SK-N-SH (cell line): ENCODE measurements around the gene ZC3H7B. TPM values are rescaled to one million over a fixed set of nuclear protein-coding genes. Genes with fewer than 3 reads are reported as not detected.

Source experiments
- CTCF ChIA-PET: fragments of 300-600, 350-600 bp; formaldehyde crosslinking; extraction: SDS; loops from one replicate; lab custom pipeline; 2021; lab: Yijun Ruan, JAX
- POLR2A ChIA-PET: fragments of 350-600 bp; sonication (Branson Sonifier 250); formaldehyde crosslinking; extraction: SDS; loops from one replicate; lab custom pipeline; 2020; ENCODE audit warnings: antibody characterized with exemption, inconsistent platforms; lab: Yijun Ruan, JAX
- DNase-seq: peaks from one replicate; pipeline ENCODE4 v3.0.0; 2012
- H2AFZ ChIP-seq: fragments of 200-600 bp; sonication (generic); 2 replicates; pipeline ENCODE4 v1.8.1; 2016; ENCODE audit warnings: antibody characterized with exemption, mild to moderate bottlenecking, low read depth
- H3F3A ChIP-seq: fragments of 200-600 bp; sonication (generic); replicated peaks from 2 replicates; pipeline ENCODE3; 2016; ENCODE audit warnings: antibody characterized with exemption, mild to moderate bottlenecking; ENCODE audit not compliant: insufficient read depth
- H3K27ac ChIP-seq, 2 experiments: fragments of 200-500 bp in 1 of 2; fragments of 200-600 bp in 1 of 2; sonication (Bioruptor generic) in 1 of 2; sonication (generic), shearing (Covaris generic) in 1 of 2; 2 replicates each; pipeline versions ENCODE4 v1.5.1 to v1.6.1; 2014 to 2016; ENCODE audit warnings: low read depth in 2 of 2, inconsistent platforms in 1 of 2, low read length in 1 of 2, mild to moderate bottlenecking in 1 of 2, mixed read lengths in 1 of 2
- H3K27me3 ChIP-seq: fragments of 200-600 bp; sonication (generic), shearing (Covaris generic); 2 replicates; pipeline ENCODE4 v1.6.1; 2016; ENCODE audit warnings: mixed run types; ENCODE audit not compliant: insufficient read depth
- H3K36me3 ChIP-seq, 2 experiments: fragments of 200-500 bp in 1 of 2; fragments of 200-600 bp in 1 of 2; sonication (Bioruptor generic) in 1 of 2; sonication (generic) in 1 of 2; replicated peaks in 1 of 2; 2 replicates each; pipeline versions ENCODE3 to v1.5.1; 2014 to 2016; ENCODE audit warnings: low read length in 1 of 2, mild to moderate bottlenecking in 1 of 2; ENCODE audit not compliant: insufficient read depth in 2 of 2, control insufficient read depth in 1 of 2
- H3K4me1 ChIP-seq, 2 experiments: fragments of 200-500 bp in 1 of 2; fragments of 200-600 bp in 1 of 2; sonication (Bioruptor generic) in 1 of 2; sonication (generic), shearing (Covaris generic) in 1 of 2; 2 replicates each; pipeline versions ENCODE4 v1.5.1 to v1.6.1; 2014 to 2016; ENCODE audit warnings: low read depth in 1 of 2, low read length in 1 of 2, mixed run types in 1 of 2; ENCODE audit not compliant: insufficient read depth in 2 of 2, control insufficient read depth in 1 of 2
- H3K4me2 ChIP-seq: fragments of 200-600 bp; sonication (generic), shearing (Covaris generic); 2 replicates; pipeline ENCODE4 v1.6.1; 2017; ENCODE audit warnings: mixed run types
- H3K4me3 ChIP-seq, 2 experiments: fragments of 200-500 bp in 1 of 2; fragments of 200-600 bp in 1 of 2; sonication (Bioruptor generic) in 1 of 2; sonication (generic), shearing (Covaris generic) in 1 of 2; 2 replicates each; pipeline versions ENCODE4 v1.5.1 to v1.8.1; 2014 to 2016; ENCODE audit warnings: low read depth in 2 of 2, inconsistent platforms in 1 of 2, low read length in 1 of 2, mild to moderate bottlenecking in 1 of 2, mixed read lengths in 1 of 2, moderate library complexity in 1 of 2
- H3K79me2 ChIP-seq: fragments of 200-600 bp; sonication (generic); 2 replicates; pipeline ENCODE4 v1.8.1; 2017; ENCODE audit warnings: mild to moderate bottlenecking; ENCODE audit not compliant: insufficient read depth
- H3K9ac ChIP-seq: fragments of 200-600 bp; sonication (generic); 2 replicates; pipeline ENCODE4 v1.6.1; 2017; ENCODE audit warnings: mixed run types
- H3K9me2 ChIP-seq: fragments of 200-600 bp; sonication (generic); 2 replicates; pipeline ENCODE4 v1.6.1; 2017; ENCODE audit warnings: mixed run types
- H3K9me3 ChIP-seq: fragments of 200-600 bp; sonication (generic); 2 replicates; pipeline ENCODE4 v1.6.1; 2017; ENCODE audit warnings: mixed run types, mild to moderate bottlenecking, moderate library complexity
- H4K20me1 ChIP-seq: fragments of 200-600 bp; sonication (generic); 2 replicates; pipeline ENCODE4 v1.6.1; 2017; ENCODE audit warnings: mild to moderate bottlenecking, mixed run types; ENCODE audit not compliant: insufficient read depth
- CHD2 ChIP-seq: fragments of 150-350 bp; IDR thresholded peaks from 2 replicates; pipeline ENCODE4 v1.6.1; 2018; ENCODE audit warnings: low read length; ENCODE audit not compliant: partially characterized antibody
- FOSL2 ChIP-seq: IDR thresholded peaks from 2 replicates; pipeline ENCODE4 v1.4.0; 2012; ENCODE audit warnings: low read depth, mild to moderate bottlenecking, moderate library complexity, borderline replicate concordance
- FOXM1 ChIP-seq: IDR thresholded peaks from 2 replicates; pipeline ENCODE4 v1.4.0; 2012; ENCODE audit warnings: low read depth, mild to moderate bottlenecking
- GABPA ChIP-seq: IDR thresholded peaks from 2 replicates; pipeline ENCODE4 v1.4.0; 2012; ENCODE audit warnings: low read depth, mild to moderate bottlenecking
- JUND ChIP-seq: IDR thresholded peaks from 2 replicates; pipeline ENCODE4 v1.4.0; 2012
- MXI1 ChIP-seq: IDR thresholded peaks from 2 replicates; pipeline ENCODE4 v1.6.1; 2012; ENCODE audit warnings: mild to moderate bottlenecking, low read depth, low read length, improper control_type of control experiment
- NRF1 ChIP-seq: IDR thresholded peaks from 2 replicates; pipeline ENCODE4 v1.6.1; 2012; ENCODE audit warnings: low read depth, mild to moderate bottlenecking, low read length
- POLR2AphosphoS5 ChIP-seq: IDR thresholded peaks from 2 replicates; pipeline ENCODE4 v1.6.1; 2012; ENCODE audit warnings: low read depth, low read length
- RAD21 ChIP-seq: IDR thresholded peaks from 2 replicates; pipeline ENCODE4 v1.6.1; 2012; ENCODE audit warnings: mild to moderate bottlenecking, low read length
- SMC3 ChIP-seq: IDR thresholded peaks from 2 replicates; pipeline ENCODE4 v1.6.1; 2012; ENCODE audit warnings: low read depth, low read length, improper control_type of control experiment
- TCF12 ChIP-seq: IDR thresholded peaks from 2 replicates; pipeline ENCODE4 v1.4.0; 2012
- TEAD4 ChIP-seq: IDR thresholded peaks from 2 replicates; pipeline ENCODE4 v1.4.0; 2012; ENCODE audit warnings: mild to moderate bottlenecking, borderline replicate concordance; ENCODE audit not compliant: insufficient read depth
- YY1 ChIP-seq: IDR thresholded peaks from 2 replicates; pipeline ENCODE4 v1.4.0; 2012; ENCODE audit warnings: low read depth, mild to moderate bottlenecking
- WGBS: methylation state at CpG from one replicate; pipeline ENCODE4 v1.1.6; 2017; ENCODE audit warnings: low lambda C conversion rate; 5-methylcytosine and 5-hydroxymethylcytosine counted together
- polyA plus RNA-seq, 3 experiments: library from polyadenylated mRNA; depleted of rRNA; stranded (reverse); fragments of >200 nt; gene quantifications; 2 replicates each; pipeline ENCODE4 v1.2.3, GENCODE V29; 2012
- TF ChIP-seq, protein P1 (sequence below): IDR thresholded peaks from 2 replicates; pipeline ENCODE4 v1.4.0; 2012; ENCODE audit warnings: low read depth, borderline replicate concordance
- TF ChIP-seq, protein P2 (sequence below): IDR thresholded peaks from 2 replicates; pipeline ENCODE4; 2012

ZC3H7B gene
- polyA plus RNA-seq, 1 of the 3 experiments (the other 2 are of a cell fraction): 27.1 TPM

DNA sequence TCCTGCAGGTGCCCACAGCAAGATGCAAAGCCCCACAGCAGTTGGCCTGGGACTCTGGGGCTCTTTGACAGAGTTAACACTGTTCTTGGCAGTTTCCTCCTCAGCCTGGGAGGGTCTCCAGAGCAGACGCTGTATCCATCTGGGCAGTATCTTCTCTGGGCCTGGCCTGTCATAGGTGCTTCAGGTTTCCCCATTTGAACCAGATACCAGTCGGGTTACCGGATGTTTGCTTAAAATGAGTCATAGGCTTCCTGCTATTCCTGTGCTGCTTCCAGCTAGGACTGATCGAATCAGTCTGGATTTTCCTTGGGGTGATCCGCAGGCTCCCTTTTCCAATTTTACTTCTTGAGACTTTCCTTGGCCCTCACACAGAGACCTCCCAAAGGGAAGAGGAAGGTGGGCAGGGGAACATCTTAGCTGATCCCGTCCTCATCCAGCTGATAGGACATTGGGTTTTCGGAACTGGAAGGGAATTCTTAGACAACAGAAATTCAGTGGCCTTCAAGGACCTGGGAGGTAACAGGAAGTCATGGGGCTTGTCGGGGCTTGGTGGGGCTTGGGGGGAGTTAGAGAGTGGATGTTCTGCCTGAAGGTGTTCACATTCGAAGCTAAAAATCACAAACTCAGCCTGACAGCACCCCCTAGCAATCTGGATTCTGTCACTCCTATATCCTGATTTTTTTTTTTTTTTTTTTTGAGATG is 12.9 kb upstream of the ZC3H7B start:
- ChIA-PET POLR2A (no interaction called here), CTCF (no interaction called here)
- no peaks in the 10 kb centered on the region for H3K27me3 ChIP-seq
- peaks cover 0 to 3% of the 10 kb centered on the region in 2 experiments for H3K36me3 ChIP-seq
- H3K9ac ChIP-seq: peak overlapping the region; percentile 58; the same call in 1 of the 2 replicates
- peak overlapping the region; percentile 63; the same call in 1 of the 2 replicates for H3K4me2 ChIP-seq
- peaks cover 4 to 5% of the 10 kb centered on the region in 2 experiments; a peak in 2 of 4 replicates for H3K4me1 ChIP-seq
- no peaks in the 10 kb centered on the region for H4K20me1 ChIP-seq
- DNase-seq: no peak
- 9% methylated on average over 8 of the region's 9 CpGs for WGBS
- no peak overlapping the region for H3K4me3 ChIP-seq
- no peaks in the 10 kb centered on the region for H3K9me2 ChIP-seq
- peaks cover 18% of the 10 kb centered on the region for H3F3A ChIP-seq
- TF ChIP-seq JUND (peak; percentile 60), POLR2AphosphoS5 (peak; percentile 35; the same call in 1 of the 2 replicates), FOSL2 (peak; percentile 53; the same call in 1 of the 2 replicates), NRF1 (no peak), GABPA (peak; percentile 39), TCF12 (peak; percentile 78), TEAD4 (no peak)
- TF ChIP-seq, protein P1, sequence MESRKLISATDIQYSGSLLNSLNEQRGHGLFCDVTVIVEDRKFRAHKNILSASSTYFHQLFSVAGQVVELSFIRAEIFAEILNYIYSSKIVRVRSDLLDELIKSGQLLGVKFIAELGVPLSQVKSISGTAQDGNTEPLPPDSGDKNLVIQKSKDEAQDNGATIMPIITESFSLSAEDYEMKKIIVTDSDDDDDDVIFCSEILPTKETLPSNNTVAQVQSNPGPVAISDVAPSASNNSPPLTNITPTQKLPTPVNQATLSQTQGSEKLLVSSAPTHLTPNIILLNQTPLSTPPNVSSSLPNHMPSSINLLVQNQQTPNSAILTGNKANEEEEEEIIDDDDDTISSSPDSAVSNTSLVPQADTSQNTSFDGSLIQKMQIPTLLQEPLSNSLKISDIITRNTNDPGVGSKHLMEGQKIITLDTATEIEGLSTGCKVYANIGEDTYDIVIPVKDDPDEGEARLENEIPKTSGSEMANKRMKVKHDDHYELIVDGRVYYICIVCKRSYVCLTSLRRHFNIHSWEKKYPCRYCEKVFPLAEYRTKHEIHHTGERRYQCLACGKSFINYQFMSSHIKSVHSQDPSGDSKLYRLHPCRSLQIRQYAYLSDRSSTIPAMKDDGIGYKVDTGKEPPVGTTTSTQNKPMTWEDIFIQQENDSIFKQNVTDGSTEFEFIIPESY: no peak
- TF ChIP-seq, protein P2, sequence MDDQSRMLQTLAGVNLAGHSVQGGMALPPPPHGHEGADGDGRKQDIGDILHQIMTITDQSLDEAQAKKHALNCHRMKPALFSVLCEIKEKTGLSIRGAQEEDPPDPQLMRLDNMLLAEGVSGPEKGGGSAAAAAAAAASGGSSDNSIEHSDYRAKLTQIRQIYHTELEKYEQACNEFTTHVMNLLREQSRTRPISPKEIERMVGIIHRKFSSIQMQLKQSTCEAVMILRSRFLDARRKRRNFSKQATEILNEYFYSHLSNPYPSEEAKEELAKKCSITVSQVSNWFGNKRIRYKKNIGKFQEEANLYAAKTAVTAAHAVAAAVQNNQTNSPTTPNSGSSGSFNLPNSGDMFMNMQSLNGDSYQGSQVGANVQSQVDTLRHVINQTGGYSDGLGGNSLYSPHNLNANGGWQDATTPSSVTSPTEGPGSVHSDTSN: peak; percentile 26; the same call in 1 of the 2 replicates
- peak overlapping the region; percentile 76 to 86 for H3K27ac ChIP-seq
- no peaks in the 10 kb centered on the region for H3K9me3 ChIP-seq
- H3K79me2 ChIP-seq: peaks cover 23% of the 10 kb centered on the region
- H2AFZ ChIP-seq: no peak overlapping the region

DNA sequence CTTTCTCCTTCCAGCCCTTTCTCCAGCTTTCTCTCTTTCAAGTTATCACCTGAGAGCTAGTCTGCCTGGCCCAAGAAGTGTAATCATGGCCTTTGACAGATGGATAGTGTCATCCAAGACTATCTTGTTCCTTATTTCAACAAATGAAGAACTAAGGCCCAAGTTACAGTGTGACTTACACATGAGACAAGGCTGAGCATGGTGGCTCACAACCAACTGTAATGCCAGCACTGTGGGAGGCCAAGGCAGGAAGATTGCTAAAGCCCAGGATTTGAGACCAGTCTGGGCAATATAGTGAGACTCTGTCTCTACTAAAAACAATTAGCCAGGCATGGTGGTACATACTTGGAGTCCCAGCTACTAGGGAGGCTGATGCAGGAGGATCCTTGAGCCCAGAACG is 11.7 kb upstream of the ZC3H7B start:
- peaks cover 18% of the 10 kb centered on the region for H3F3A ChIP-seq
- H4K20me1 ChIP-seq: no peaks in the 10 kb centered on the region
- H2AFZ ChIP-seq: no peak overlapping the region
- ChIA-PET CTCF (no interaction called here), POLR2A (no interaction called here)
- no peak overlapping the region for H3K4me2 ChIP-seq
- H3K9ac ChIP-seq: no peak overlapping the region
- peaks cover 10% of the 10 kb centered on the region; the same call in 1 of the 2 replicates for H3K79me2 ChIP-seq
- peak overlapping the region; percentile 17 to 86; a peak in 3 of 4 replicates for H3K27ac ChIP-seq
- no peak for TF ChIP-seq YY1
- TF ChIP-seq RAD21: no peak
- TF ChIP-seq FOXM1: no peak
- no peak for TF ChIP-seq GABPA
- no peak for TF ChIP-seq TEAD4
- TF ChIP-seq MXI1: no peak
- TF ChIP-seq FOSL2: no peak
- no peak for TF ChIP-seq CHD2
- no peak for TF ChIP-seq JUND
- TF ChIP-seq POLR2AphosphoS5: no peak
- no peak for TF ChIP-seq SMC3
- TF ChIP-seq, protein P2: no peak
- DNase-seq: no peak
- no peak overlapping the region for H3K4me3 ChIP-seq
- H3K27me3 ChIP-seq: no peaks in the 10 kb centered on the region
- no peaks in the 10 kb centered on the region for H3K9me3 ChIP-seq
- 100% methylated on average over 1 of the region's 1 CpG for WGBS
- H3K9me2 ChIP-seq: no peaks in the 10 kb centered on the region
- peaks cover 4 to 5% of the 10 kb centered on the region in 2 experiments; a peak in 2 of 4 replicates for H3K4me1 ChIP-seq
- no peaks in the 10 kb centered on the region for H3K36me3 ChIP-seq
